T47D (cell line): ENCODE data around the gene NOL8.

Source experiments
- DNase-seq, 2 experiments: peaks; one replicate each; pipeline versions ENCODE4 v3.0.0 to v3.0.0-alpha.2; 2011 to 2012; ENCODE audit warnings: low read depth in 1 of 2, low spot score in 1 of 2
- JUND ChIP-seq: IDR thresholded peaks from 2 replicates; pipeline ENCODE4 v1.6.1; 2012; ENCODE audit warnings: low read depth
- in situ Hi-C: cut with HindIII; loops from 2 replicates; pipeline ENCODE4 v1.10.0; 2016; ENCODE audit warnings: low sequenced_read_pairs, low pct_unique_long_range_greater_than_20kb

The NOL8 gene

DNA sequence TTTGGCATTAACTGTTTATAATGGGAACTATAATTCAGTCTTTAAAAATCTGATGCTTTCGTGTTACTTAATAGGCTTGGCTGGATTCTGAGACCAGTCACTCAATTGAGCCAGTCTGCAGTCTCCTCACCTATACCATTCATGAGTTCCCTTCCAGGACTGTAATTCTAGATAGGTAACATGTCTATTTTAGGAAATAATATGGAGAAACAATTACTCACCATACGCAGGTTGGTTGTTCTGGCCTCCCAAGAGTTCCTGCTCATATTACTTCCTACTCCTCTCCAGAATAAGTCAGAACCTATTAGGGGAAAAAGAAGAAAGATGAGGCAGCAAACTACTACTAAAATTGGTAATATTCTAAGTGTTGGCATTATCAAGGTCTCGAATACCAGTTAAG lies 27.1 kb downstream of the NOL8 start:
- in situ Hi-C loops, result no loop called here
- no peak for DNase-seq
- no peak for TF ChIP-seq JUND

DNA sequence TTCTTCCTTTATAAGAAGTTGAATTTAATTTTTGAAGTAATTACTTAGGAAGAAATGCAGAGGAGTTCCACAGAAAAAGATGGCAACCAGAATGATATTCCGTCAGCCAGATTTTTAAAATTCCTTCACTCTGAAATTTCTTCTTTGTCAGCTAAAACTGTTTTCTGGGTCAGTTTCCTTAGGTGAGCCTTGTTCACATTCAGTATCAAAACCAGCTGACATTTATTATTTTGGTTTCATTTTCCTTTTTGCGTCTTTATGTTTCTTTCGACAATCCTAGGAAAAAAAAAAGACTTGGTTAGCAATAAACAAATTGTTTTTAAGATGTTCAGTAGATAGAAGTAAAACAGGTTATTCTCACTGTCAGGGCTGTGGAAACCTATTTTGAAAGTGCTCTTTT lies 27.5 kb downstream of the NOL8 start:
- TF ChIP-seq JUND, result no peak
- in situ Hi-C loops, result no loop called here

DNA sequence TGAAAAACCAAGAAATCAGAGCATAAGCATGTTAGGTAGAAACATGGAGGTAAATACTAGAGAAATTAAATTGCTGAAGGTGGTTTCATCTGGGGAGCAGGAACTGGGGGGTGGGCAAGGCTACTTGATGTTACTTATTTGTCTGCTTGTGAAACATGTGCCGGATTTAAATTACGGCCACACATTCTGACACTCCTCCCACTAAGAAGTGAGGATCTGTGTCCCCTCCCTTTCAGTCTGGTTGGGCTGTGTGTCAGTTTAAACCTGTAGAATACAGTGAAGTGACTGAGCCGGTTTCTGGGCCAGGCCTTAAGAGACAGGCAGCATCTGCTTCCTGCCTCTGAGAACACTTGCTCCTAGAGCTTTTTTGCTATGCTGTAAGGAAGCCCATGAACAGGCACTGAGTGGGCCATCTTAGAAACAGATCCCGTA lies 29.3 kb downstream of the NOL8 start:
- TF ChIP-seq JUND, result no peak
- in situ Hi-C loops, result no loop called here
- peak in 1 of 2 experiments; percentile 44 for DNase-seq

More for the DNA sequence above, 27.5 kb downstream of the NOL8 start:
- DNase-seq, result no peak

DNA sequence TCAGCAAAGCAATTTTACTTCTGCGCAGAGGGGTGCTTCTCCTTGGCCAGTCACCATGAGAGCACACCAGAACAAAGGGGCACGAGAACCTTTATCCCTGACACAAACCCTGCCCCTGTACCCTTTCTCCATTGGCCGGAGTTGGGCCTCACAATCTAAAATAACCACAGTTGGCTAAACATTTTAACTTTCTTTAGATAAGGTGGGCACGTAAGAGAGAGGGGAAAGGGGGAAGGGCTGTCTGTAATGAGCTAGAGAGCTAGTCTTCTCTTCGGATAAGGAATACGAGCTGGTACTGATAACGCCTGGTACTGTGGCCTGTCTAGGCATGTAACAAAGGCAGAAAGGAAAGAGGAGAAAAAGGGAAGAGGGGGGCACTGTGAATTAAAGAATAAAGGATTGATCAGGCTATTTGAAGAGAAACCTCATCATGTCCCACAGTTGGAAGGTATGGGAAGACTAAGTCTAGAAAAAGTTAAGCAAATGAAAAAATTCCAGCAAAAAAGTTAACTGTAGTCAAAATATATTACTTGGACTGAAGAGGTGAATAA lies 29.8 kb downstream of the NOL8 start:
- TF ChIP-seq JUND, result no peak
- in situ Hi-C loops, result no loop called here

DNA sequence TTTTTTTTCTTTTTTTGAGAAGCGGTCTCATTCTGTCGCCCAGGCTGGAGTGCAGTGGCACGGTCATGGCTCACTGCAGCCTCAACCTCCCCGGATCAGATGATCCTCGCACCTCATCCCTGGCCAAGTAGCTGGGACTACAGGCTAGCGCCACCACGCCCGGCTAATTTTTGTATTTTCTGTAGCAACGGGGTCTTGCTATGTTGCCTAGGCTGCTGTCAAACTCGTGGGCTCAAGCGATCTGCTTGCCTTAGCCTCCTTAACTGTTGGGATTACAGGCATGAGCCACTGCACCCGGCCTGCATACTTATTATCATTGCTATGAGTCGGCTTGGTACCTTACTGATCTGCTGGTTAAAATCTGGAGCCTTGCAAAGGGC lies 30.9 kb downstream of the NOL8 start:
- no peak for TF ChIP-seq JUND
- peak in 1 of 2 experiments; percentile 1 for DNase-seq
- in situ Hi-C loops, result no loop called here

More for the DNA sequence above, 29.8 kb downstream of the NOL8 start:
- no peak for DNase-seq

DNA sequence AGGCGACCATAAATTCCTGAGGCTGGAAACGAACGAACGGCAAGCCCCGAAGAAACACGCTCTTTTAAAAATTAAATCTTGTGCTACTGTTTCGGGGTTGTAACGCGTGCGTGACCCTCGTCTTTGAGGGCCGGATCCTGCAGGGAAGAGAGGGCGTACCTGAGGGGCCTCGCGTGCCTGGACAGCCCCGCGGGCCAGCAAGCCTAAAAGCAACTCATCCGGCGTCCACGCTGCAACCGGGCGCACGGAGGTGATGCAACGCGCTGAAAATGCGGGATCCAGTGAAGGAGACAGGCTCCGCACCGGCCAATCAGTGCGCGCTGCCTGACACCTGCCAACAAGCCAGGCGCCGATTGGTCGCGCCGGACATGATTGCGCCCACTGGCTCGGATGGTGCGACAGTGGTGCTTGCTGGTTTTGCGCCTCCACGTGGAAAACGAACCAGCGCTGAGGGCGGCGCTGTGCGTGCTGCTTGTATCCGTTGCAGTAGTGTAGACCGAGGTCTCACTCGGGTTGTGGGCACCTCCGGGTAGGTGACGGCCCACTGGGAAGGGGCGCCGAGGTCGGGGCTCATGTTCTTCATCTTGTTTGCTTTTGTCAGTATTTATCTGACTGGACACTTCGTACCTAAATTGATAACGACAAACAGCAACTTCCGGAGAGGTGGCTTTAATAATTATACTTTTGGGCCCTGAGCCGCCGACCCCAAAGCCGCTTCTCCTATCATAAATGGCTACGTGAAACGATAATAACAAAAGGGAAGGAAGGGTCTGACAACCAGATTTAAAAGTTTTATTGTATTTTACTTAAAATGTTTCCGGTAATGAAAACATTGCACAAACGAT lies 31.5 kb downstream of the NOL8 start, which contains the start of gene IARS1:
Gene IARS1, minus strand, starts transcription at position 246 of the 845 bp plus-strand sequence. CDS start 4,278 bp downstream, outside the sequence.
- in situ Hi-C loops, result no loop called here
- DNase-seq, result peak; percentile 84 to 97
- no peak for TF ChIP-seq JUND

DNA sequence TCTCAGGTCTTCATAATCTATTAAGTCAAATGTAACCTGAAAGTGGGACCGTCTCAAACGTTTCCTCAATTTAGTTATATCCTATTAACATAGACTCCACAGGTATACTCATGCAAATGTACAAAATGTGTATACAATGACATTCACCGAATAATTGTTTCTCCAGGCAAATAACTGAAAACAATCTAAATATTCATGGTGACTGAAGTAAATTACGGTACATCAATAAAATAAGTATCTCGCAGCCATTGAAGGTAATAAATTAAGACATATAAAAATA lies 32.1 kb downstream of the NOL8 start:
- no peak for DNase-seq
- in situ Hi-C loops, result no loop called here
- TF ChIP-seq JUND, result no peak

DNA sequence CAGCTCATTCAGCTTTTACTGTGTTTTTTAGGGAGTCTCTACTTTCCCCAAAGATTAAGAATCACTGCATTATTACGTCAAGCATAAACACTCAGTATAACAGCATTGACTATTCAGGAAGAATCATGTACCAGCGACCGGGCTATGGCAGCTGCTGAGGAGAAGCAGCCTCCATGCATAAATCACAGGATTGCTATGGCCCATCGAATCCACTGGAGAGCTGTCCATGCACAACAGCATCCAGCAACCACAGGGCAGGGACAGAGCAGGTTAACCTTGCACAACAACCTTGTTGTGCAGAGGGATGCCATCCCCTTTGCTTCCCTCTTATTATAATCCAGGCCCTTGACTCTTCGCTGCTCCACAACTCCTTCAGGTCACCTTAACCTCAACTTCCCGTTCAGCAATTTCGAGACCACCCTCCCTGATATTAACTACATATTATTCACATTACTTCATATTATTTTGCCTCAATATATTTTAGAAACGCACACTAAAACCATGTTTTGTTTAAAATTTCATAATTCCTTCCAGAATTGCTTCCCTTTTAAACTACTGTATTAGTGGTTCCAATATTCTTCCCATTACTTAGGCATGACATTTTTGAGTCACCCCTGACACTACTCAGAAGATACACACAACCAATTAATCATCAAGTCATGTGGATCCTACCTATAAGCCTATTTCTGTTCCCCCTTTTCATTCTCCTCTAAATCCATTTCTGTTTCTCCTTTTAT lies 32.6 kb downstream of the NOL8 start:
- in situ Hi-C loops, result no loop called here
- TF ChIP-seq JUND, result no peak
- peak in 1 of 2 experiments; percentile 10 for DNase-seq

DNA sequence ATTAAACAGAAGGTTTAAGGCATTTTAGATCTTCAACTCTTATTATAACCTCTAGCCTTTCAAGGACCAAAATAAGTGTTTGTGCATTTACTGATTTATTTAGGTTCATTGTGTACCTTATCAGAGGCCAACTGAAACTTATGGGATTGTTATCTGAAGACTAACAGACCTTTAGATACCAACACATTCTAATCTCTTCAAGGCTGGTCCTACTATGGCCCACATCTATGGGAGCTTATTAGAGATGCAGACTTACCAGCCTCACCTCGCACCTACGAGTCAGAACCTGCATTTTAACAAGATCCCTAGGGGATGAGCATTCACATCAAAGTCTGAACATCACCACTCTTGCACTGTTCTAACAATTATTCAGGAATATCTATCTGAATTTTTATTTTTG lies 33.6 kb downstream of the NOL8 start:
- DNase-seq, result no peak
- in situ Hi-C loops, result no loop called here
- TF ChIP-seq JUND, result no peak

DNA sequence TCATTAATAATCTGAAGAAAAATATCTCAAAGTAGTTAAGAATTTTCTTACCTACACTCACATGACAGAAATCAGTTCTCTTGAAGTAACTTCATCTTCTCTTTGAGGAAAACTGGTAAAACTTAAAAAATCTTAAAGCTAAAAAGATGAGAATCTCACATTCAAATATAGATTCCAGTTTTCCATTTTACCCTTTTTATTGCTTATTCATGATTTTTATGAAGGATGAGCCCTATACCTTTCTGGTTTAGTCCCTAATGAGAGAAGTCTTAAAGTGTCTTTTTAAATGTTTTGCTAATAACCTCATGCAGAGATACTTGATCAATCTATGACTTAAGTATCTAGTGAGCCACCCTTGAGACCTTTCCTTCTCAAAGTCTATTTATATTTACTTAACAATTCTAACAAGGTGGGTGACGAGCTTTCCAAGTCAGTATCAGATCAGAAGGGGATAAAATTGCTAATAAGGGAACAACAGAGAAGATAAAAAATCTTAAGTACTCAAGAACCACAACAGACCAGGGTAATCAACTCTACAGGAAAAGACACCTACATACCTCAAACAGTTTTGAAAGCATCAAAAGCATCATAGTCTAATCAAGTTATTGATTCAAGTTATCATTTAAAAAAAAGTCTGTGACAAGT lies 34.2 kb downstream of the NOL8 start:
- no peak for TF ChIP-seq JUND
- no peak for DNase-seq
- in situ Hi-C loops, result no loop called here

DNA sequence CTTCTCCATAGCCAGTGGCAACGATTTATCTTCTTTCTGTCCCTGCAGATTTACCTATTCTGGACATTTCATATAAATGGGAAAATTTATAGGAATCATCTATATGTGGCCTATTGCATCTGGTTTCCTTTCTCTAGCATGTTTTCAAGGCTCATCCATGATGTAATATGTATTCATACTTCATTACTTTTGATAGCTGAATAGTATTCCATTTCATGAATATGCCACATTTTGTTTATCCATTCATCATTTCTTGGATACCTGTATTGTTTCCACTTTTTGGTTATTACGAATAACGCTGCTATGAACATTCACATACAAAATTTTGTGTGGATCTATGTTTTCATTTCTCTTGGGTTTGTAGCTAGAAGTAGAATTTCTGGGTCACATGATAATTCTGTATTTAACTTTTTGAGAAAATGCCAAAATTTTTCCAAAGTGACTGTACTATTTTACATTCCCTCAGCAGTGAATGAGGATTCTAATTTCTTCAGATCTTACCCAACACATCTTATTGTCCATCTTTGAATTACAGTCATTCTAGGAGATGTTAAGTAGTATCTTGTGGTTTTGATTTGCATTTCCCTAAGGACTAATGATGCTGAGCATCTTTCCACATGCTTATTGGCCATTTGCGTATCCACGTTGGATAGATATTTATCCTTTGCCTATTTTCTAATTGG lies 35.3 kb downstream of the NOL8 start:
- in situ Hi-C loops, result no loop called here
- no peak for TF ChIP-seq JUND
- DNase-seq, result no peak

DNA sequence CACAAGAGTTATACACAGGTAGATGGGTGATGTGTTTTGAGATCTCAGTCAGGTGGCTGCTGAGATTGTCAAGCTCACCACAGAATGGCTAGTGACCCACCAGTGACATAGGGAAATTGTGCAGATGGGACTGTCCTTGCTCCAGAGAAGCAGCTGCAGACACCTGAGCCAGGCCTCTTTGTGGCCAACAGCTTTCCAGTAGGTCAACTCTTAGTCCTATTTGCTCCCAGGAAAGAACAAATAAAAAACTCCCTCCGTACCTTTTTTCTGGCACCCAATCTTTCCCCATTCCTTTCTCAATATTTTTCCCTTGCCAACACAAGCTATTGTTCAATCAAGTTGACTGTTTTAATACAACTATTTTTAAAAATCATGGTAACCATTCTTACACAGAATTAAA lies 45.8 kb downstream of the NOL8 start:
- no peak for DNase-seq
- TF ChIP-seq JUND, result no peak
- in situ Hi-C loops, result no loop called here
